H9 (cell line): ENCODE results near the gene LRP2. TPM values are rescaled to one million over a fixed set of nuclear protein-coding genes. Genes with fewer than 3 reads are reported as not detected.

Source experiments
- DNase-seq: peaks from one replicate; pipeline ENCODE4 v3.0.0-alpha.2; 2017
- H2AFZ ChIP-seq: one replicate; pipeline ENCODE4 v1.6.1; 2013; ENCODE audit warnings: mild to moderate bottlenecking, low read length, control low read depth, moderate library complexity
- H2AK5ac ChIP-seq: 2 replicates; pipeline ENCODE4 v1.6.1; 2013; ENCODE audit warnings: low read length, control low read depth, mixed read lengths; ENCODE audit not compliant: insufficient read length
- H2BK120ac ChIP-seq: one replicate; pipeline ENCODE4 v1.6.1; 2013; ENCODE audit warnings: low read depth, mild to moderate bottlenecking, low read length, control low read depth, inconsistent platforms; ENCODE audit not compliant: poor library complexity, severe bottlenecking
- H2BK12ac ChIP-seq: 2 replicates; pipeline ENCODE4 v1.6.1; 2013; ENCODE audit warnings: low read length, control low read depth, mixed read lengths, low read depth; ENCODE audit not compliant: insufficient read length
- H2BK15ac ChIP-seq: 2 replicates; pipeline ENCODE4 v1.6.1; 2013; ENCODE audit warnings: low read depth, low read length, control low read depth
- H2BK20ac ChIP-seq: one replicate; pipeline ENCODE4 v1.6.1; 2013; ENCODE audit warnings: low read depth, mild to moderate bottlenecking, low read length, control low read depth, inconsistent platforms; ENCODE audit not compliant: poor library complexity, severe bottlenecking
- H2BK5ac ChIP-seq: 2 replicates; pipeline ENCODE4 v1.6.1; 2013; ENCODE audit warnings: low read length, control low read depth, mixed read lengths; ENCODE audit not compliant: insufficient read length
- H3K14ac ChIP-seq: 2 replicates; pipeline ENCODE4 v1.6.1; 2013; ENCODE audit warnings: low read length, control low read depth; ENCODE audit not compliant: insufficient read depth
- H3K18ac ChIP-seq: 2 replicates; pipeline ENCODE4 v1.6.1; 2013; ENCODE audit warnings: low read depth, mild to moderate bottlenecking, mixed read lengths, low read length, control low read depth; ENCODE audit not compliant: insufficient read length
- H3K23ac ChIP-seq: 2 replicates; pipeline ENCODE4 v1.6.1; 2013; ENCODE audit warnings: low read length, control low read depth, mixed read lengths, low read depth; ENCODE audit not compliant: insufficient read length
- H3K23me2 ChIP-seq: 2 replicates; pipeline ENCODE4 v1.6.1; 2013; ENCODE audit warnings: low read depth, mild to moderate bottlenecking, mixed read lengths, low read length, control low read depth; ENCODE audit not compliant: insufficient read length, poor library complexity, severe bottlenecking
- H3K27ac ChIP-seq: 2 replicates; pipeline ENCODE4 v1.5.1; 2013; ENCODE audit warnings: low read length, control low read depth, mixed read lengths, low read depth; ENCODE audit not compliant: insufficient read length
- H3K27me3 ChIP-seq: 2 replicates; pipeline ENCODE4 v1.6.1; 2013; ENCODE audit warnings: low read length, control low read depth, inconsistent platforms; ENCODE audit not compliant: insufficient read depth
- H3K4ac ChIP-seq: 2 replicates; pipeline ENCODE4 v1.6.1; 2013; ENCODE audit warnings: low read depth, mild to moderate bottlenecking, control low read depth, inconsistent platforms, low read length, moderate library complexity
- H3K4me1 ChIP-seq: 2 replicates; pipeline ENCODE4 v1.6.1; 2013; ENCODE audit warnings: low read length, control low read depth, inconsistent platforms; ENCODE audit not compliant: insufficient read depth
- H3K4me2 ChIP-seq: 2 replicates; pipeline ENCODE4 v1.6.1; 2013; ENCODE audit warnings: low read length, control low read depth, mixed read lengths; ENCODE audit not compliant: insufficient read length, insufficient read depth
- H3K56ac ChIP-seq: 2 replicates; pipeline ENCODE4 v1.6.1; 2013; ENCODE audit warnings: low read depth, mild to moderate bottlenecking, mixed read lengths, low read length, control low read depth; ENCODE audit not compliant: insufficient read length
- H3K79me1 ChIP-seq: 2 replicates; pipeline ENCODE4 v1.6.1; 2013; ENCODE audit warnings: low read depth, mild to moderate bottlenecking, moderate library complexity, low read length, control low read depth, inconsistent platforms; ENCODE audit not compliant: insufficient read depth, poor library complexity, severe bottlenecking
- H3K79me2 ChIP-seq: 2 replicates; pipeline ENCODE4 v1.6.1; 2013; ENCODE audit warnings: low read length, control low read depth, inconsistent platforms; ENCODE audit not compliant: insufficient read depth
- H3K9ac ChIP-seq: 2 replicates; pipeline ENCODE4 v1.6.1; 2013; ENCODE audit warnings: low read length, control low read depth, mixed read lengths; ENCODE audit not compliant: insufficient read length; ENCODE audit errors: extremely low read depth
- H3K9me3 ChIP-seq: one replicate; pipeline ENCODE4 v1.6.1; 2013; ENCODE audit warnings: low read depth, low read length, inconsistent platforms; ENCODE audit not compliant: control insufficient read depth
- H3T11ph ChIP-seq: one replicate; pipeline ENCODE4 v1.6.1; 2013; ENCODE audit warnings: mild to moderate bottlenecking, low read length, control low read depth, inconsistent platforms
- H4K20me1 ChIP-seq: one replicate; pipeline ENCODE4 v1.6.1; 2013; ENCODE audit not compliant: control insufficient read depth, insufficient read length, insufficient read depth
- H4K5ac ChIP-seq: 2 replicates; pipeline ENCODE4 v1.6.1; 2013; ENCODE audit warnings: low read depth, mild to moderate bottlenecking, mixed read lengths, low read length, control low read depth; ENCODE audit not compliant: insufficient read length
- H4K8ac ChIP-seq: replicated peaks from 2 replicates; pipeline ENCODE4 v1.6.1; 2013; ENCODE audit warnings: low read length, control low read depth, mixed read lengths, low read depth; ENCODE audit not compliant: insufficient read length
- H4K91ac ChIP-seq: 2 replicates; pipeline ENCODE4 v1.6.1; 2013; ENCODE audit warnings: low read depth, mild to moderate bottlenecking, moderate library complexity, mixed read lengths, low read length, control low read depth; ENCODE audit not compliant: insufficient read length
- H3K27ac Mint-ChIP-seq, 3 experiments: 2 replicates in 2 of 3; 3 replicates in 1 of 3; pipeline ENCODE4 v1.8.0; 2020 to 2021; ENCODE audit warnings: mixed read lengths in 3 of 3, mild to moderate bottlenecking in 1 of 3, moderate library complexity in 1 of 3
- H3K27me3 Mint-ChIP-seq: 2 replicates; pipeline ENCODE4 v1.8.0; 2021; ENCODE audit warnings: low read depth, mild to moderate bottlenecking, moderate library complexity, mixed read lengths
- H3K36me3 Mint-ChIP-seq, 3 experiments: 2 replicates in 2 of 3; 3 replicates in 1 of 3; pipeline ENCODE4 v1.8.0; 2020 to 2021; ENCODE audit warnings: low read depth in 3 of 3, mixed read lengths in 3 of 3; ENCODE audit not compliant: insufficient read depth in 1 of 3
- H3K4me1 Mint-ChIP-seq, 2 experiments: 2 replicates each; pipeline ENCODE4 v1.8.0; 2020; ENCODE audit warnings: mixed read lengths in 2 of 2
- H3K4me3 Mint-ChIP-seq, 2 experiments: 2 replicates in 1 of 2; 3 replicates in 1 of 2; pipeline ENCODE4 v1.8.0; 2020 to 2021; ENCODE audit warnings: mild to moderate bottlenecking in 2 of 2, mixed read lengths in 2 of 2, moderate library complexity in 1 of 2
- H3K9me3 Mint-ChIP-seq, 2 experiments: 2 replicates in 1 of 2; 3 replicates in 1 of 2; pipeline ENCODE4 v1.8.0; 2020; ENCODE audit warnings: mild to moderate bottlenecking in 2 of 2, mixed read lengths in 2 of 2, moderate library complexity in 1 of 2
- CTCF ChIP-seq: fragments of 200-600 bp; sonication (generic); conservative IDR thresholded peaks from 3 replicates; pipeline ENCODE4 v1.8.0; 2021; ENCODE audit warnings: antibody characterized with exemption, mild to moderate bottlenecking
- WGBS: extraction: QIAGEN DNeasy Blood & Tissue Kit; methylation state at CpG from one replicate; pipeline ENCODE4 v1.1.7; 2013; ENCODE audit warnings: missing lambda C conversion rate, low lambda C conversion rate, mixed read lengths; ENCODE audit not compliant: insufficient read length; ENCODE audit errors: extremely low coverage; 5-methylcytosine and 5-hydroxymethylcytosine counted together
- total RNA-seq: library from RNA; stranded (reverse); gene quantifications from 2 replicates; pipeline ENCODE4 v1.2.1, GENCODE V29; 2021

LRP2 gene
- total RNA-seq, 1 experiment from 2014 or later: 1.4 TPM

GRCh38 chr2:169344736-169345485 lies 17.4 kb downstream of the LRP2 start:
- Histone ChIP-seq H2BK120ac (no peak overlapping the region), H3K9ac (no peak overlapping the region), H4K91ac (no peak overlapping the region), H2BK15ac (no peak overlapping the region), H3K79me2 (no peaks in the 10 kb centered on the region; the same call in 1 of the 2 replicates), H4K8ac (no peak overlapping the region), H2AFZ (no peak overlapping the region), H3K18ac (no peak overlapping the region), H3K4me2 (no peak overlapping the region), H3K79me1 (no peaks in the 10 kb centered on the region), H3K14ac (no peak overlapping the region), H4K20me1 (no peaks in the 10 kb centered on the region), H2BK5ac (no peak overlapping the region), H3K23me2 (no peaks in the 10 kb centered on the region), H4K5ac (no peak overlapping the region), H2BK20ac (no peak overlapping the region), H2BK12ac (no peak overlapping the region), H3K4me1 (no peaks in the 10 kb centered on the region), H3K9me3 (no peaks in the 10 kb centered on the region), H3T11ph (no peak overlapping the region), H3K27ac (no peak overlapping the region), H3K56ac (no peak overlapping the region), H3K23ac (no peak overlapping the region), H2AK5ac (no peak overlapping the region), H3K27me3 (no peaks in the 10 kb centered on the region), H3K4ac (no peak overlapping the region)
- DNase-seq: no peak
- H3K36me3 Mint-ChIP-seq: no peaks in the 10 kb centered on the region
- 0 out of 4 replicates have a peak, but pooled peaks cover 0 to 2% of the 10 kb centered on the region in 2 experiments for H3K4me1 Mint-ChIP-seq
- no peaks in the 10 kb centered on the region for H3K9me3 Mint-ChIP-seq
- no peak overlapping the region for H3K27ac Mint-ChIP-seq
- no peak overlapping the region for H3K4me3 Mint-ChIP-seq
- TF ChIP-seq CTCF: no peak
- H3K27me3 Mint-ChIP-seq: peaks cover 4% of the 10 kb centered on the region; the same call in 1 of the 2 replicates
- no CpG with 5 or more reads among the region's 5 CpGs for WGBS
